ENCODE measurements around the gene IL22RA1.

IL22RA1 gene

DNA sequence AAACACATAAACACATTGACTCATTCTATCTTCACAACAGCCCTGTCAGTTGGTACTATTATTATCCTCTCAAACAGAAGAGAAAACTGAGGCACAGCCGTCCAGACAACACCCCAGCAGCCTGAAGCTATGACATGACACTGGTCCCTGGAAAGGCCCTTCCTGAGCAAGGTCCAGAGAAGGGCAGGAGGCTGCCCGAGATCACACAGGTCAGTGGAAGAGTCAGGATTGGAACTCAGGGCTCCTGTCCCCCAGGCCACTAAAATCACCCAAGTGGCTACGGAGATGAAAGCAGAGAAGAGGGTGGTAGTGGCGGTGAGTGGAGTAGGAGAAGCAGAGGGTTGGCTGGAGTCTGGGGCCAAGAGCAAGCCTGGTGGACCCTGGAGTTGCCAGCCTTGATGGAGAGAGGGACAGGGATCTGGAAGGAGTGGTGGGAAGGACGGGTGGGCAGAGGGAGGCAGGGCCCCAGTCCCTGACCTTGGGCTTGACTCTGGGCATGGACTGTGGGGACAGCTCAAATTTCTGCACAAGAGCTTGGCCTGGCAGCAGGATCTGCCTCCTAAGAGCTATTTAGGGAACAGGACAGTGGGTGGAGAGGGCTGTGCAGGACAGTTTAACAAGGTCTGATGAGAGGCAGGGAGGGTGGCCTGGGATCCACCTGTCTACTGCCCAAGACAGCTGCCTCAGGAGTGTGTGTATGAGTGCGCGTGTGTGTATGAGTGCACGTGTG lies 46.8 kb downstream of the IL22RA1 start:
- no peak for DNase-seq

DNA sequence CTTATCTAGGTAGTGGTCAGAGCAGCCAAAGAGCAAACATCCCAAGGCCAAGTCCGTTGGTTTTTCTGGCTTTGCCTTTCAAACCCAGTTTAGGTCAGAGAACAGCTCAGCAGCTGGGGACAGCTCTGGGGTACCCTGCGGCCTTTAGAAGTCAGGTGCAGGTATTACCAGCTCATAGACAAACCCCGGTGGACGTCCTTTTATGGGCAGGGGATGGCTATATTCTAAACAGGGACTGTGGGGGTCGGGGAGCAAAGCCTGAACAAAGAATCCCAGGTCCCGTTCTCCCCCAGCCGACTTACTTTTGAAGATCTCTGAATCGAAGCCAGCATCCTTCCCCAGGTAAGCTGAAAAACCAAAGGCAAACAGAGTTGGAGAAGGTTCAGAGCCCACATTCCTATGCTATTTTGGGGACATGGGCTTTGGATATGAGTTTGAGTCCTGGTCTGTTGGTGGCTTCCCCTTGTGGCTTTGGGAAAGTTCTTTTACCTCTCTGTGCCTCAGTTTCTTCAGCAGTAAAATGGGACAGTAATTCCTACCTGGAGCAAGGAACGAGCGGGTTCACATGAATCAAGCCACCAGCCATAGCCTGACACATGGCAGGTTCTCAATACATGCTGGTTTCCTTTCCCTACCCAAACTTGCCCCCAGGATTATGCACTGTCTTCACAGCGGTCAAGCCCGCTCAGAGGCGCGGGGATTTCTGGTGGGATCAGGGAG lies 47.6 kb downstream of the IL22RA1 start:
- no peak for DNase-seq

DNA sequence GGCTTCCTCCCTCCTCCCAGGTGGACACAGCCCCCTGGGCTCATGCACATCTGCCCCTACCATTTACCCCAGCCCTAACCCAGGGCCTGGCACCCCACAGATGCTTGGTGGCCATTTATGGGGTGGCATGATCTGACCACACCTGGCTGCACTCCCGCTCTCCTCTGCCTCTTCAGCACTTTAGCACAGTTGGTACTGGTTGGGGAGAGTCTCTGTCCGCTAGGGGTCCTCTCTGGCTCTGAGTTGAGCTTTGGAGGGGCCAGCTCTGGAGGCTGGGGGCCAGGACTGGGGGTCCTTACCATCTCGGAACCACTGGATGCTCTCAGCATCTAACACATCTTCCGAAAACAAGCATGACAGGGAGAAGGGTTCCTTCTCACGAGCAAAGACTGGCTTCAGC lies 48.4 kb downstream of the IL22RA1 start:
- DNase-seq, result no peak

DNA sequence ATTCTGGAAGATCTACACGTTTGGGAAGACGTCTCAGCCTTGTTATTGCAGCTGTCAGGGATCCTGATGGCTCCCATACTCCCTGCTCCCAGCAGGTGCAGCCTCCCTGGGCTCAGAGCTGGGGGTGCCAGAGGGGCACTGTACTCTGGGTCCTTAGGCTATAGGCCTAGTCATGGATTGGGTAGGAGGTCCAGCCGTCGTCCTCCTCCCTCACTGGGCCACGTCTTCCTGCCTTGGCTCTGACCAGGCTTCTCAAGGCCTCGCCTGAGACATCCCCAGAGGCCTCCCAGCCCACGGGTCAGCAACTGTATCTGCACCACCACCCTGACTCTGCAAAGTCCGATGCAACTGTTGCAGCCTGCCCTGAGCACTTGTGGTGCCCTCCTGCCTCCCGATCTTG lies 49.2 kb downstream of the IL22RA1 start:
- no peak for DNase-seq

DNA sequence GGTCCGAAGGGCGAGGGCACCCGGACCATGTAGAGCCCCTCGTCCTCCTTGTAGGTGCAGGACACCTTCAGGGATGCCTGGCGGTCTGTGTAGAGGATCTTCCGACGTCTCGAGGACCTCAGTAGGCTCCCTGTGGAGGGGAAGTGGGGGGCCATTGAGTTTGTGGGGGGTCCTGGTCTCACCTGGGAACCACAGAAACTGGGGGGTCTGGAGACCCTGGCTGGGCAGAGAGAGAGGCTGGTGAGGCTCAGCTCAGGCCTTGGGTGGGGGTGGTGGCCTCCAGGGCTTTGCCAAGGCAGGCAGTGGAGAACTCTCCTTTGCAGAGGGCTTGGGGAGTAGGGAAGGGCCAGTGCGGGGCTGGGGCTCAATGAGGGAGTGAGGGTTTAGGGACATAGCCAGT lies 50.0 kb downstream of the IL22RA1 start:
- DNase-seq, result no peak

DNA sequence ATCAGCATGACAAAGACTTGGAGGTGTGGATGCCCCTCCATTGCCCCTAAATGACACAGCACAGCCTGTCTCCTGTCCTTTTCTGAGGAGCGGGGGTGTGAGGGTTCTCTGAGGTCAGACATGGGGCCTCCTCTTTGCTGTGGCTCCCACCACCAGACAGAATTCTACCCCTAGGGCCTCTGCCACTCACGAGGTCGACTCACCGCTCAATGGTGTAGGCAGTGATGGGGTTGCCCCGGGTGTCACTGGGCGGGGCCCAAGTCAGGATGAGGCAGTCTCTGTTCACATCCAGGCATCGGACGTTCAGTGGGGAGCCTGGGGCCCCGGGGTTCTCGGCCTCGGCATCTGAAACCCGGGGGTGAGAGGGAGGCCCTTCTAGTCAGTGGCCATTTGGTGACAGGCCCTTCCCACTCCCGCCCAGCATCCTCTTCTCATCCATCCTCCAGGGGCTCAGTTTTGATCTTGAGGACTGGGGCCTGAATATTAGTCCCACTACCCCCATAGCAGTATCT lies 50.9 kb downstream of the IL22RA1 start:
- no peak for DNase-seq

DNA sequence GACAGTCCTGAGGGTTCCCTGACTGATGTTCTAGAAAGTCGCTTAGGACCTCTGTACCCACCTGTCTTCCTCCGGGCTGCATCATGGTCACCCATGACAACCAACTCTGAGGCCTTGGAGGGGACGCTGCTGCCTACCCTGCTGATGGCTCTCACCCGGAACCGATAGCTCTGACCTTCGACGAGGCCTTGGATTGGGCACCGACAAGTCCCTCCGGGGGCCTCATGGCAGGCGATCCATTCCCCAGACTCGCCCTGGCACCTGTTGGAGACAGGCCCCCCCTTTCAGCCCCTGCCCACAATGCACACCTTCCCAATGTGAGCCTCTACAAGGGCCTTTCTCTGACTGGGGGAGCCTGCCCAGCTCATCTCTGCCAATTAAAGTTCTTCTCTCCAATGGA lies 52.2 kb downstream of the IL22RA1 start:
- no peak for DNase-seq

DNA sequence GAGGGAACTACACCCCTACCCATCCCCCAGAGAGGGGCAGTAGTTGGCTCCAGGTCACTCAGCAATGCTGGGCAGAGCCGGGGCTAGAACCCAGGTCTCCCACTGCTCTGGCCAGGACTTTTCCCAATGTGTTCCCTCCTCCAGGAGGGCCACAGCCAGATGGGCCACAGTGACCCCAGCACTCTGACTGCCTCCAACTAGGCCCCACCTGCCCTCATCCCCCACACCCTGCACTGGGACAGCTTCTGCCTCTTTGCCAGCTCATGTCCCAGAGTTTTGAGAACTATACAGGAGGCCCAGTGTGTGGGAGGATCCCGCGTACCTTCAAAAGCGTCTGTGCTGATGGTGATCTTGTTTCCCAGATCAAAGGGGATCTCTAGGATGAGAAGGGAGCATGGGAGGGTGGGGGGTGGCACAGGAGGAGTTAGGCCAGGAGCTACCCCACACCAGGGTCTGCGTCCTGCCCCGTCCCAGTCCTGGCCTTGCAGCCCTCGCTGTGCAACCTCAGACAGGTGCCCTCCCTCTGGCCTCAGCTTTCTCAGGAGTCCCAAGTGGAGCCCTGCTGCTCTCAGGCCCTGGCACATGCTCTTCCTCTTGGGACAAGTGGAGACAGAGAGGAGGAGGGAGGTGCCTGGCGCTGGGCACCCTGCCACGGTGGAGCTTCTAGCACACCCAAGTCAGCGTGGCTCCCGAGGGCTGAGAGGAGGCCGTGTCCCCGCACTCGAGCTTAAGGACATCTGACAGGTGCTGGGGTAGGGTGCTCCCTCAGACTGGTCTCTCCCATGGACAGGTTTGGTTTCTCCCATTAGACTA lies 53.0 kb downstream of the IL22RA1 start:
- no peak for DNase-seq

DNA sequence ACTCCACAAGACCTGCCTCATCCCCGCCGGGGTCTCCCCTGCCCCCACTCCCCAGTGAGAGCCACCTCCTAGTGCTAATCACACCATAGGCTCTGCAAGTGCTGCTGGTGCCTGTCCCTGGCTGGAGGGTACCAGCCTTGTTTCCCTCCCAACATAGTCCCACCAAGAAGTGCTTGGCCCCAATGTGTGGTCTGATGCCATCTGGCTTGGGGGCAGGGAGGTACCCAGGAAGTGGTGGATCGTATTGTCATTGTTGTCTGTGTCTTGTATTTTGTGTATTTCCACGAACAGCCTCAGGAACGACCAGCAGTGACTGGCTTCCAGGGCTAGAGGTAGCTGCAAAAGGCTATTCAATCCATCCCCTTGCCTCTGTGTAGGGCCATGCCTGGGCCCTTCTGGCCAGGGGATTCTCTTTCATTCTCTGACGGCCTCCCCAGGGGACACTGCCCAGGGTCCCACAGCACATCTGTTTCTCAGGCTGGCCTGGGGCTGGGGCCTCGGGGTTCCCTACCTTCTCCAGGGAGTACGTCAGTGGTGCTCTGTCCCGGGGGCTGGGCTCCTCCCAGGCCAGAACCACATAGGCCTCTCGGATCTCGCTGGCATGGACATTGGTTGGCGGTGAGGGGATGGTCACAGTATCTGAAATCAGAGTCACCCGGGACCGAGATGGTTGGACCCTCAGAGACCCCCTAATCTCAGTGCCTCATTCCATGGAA lies 53.8 kb downstream of the IL22RA1 start:
- DNase-seq, result no peak

DNA sequence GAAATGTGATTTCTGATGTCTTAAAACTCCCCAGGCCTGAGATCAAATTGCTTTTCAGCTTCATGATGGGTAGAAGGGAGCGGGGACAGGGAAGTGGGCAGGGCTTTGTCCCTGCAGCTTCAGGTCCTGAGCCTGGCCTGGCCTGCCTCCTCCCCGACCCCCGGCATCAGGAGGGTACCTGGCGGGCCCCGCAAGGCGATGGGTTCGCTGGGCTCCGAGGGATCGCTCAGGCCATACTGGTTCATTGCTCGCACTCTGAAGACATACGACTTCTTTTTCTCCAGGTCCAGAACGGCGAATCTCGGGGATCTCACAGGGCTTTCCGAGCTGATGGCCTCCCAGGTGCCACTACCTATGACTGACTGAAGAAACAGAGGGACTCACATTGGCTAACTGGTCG lies 56.5 kb downstream of the IL22RA1 start:
- no peak for DNase-seq

DNA sequence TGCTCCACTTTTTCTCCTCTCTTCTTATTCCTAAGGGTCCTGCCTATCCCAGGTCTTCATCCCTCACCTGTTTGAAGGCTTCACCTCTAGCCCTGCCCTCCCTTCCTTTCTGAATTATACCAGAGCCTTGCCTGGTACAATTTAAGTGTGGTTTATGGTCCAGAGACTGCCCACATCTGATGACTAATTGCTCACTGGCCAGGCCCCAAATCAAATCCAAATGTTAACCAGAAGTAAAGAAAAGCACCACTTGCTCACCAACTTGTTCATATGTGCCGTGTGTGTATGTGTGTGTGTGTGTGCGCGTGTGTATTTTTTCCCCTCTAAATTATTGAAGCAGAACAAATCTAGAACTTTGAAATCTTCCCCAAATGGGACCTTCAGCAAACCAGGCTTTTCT lies 57.4 kb downstream of the IL22RA1 start:
- DNase-seq, result peak; percentile 17

DNA sequence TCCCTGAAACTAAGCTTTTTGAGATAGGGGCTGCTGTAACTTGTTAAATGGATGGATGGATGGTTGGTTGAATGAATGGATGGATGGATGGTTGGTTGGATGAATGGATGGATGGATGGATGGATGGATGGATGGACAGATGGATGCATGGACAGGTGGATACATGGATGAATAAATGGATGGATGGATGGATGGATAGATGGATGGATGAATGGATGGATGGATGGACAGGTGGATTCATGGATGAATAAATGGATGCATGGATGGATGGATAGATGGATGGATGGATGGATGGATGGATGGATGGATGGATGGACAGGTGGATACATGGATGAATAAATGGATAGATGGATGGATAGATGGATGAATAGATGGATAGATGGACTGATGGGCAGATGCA lies 57.9 kb downstream of the IL22RA1 start:
- DNase-seq, result no peak

DNA sequence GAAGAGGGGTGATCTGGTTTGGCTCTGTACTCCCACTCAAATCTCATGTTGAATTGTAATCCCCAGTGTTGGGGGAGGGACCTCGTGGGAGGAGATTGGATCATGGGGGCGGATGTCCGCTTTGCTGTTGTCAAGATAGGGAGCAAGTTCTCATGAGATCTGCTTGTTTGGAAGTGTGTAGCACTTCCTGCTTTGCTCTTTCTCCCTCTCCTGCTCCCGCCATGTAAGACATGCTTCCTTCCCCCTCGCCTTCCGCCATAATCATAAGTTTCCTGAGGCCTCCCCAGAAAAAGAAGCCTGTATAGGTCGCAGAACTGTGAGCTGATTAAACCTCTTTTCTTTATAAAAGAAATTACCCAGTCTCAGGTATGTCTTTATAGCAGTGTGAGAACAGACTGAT lies 58.9 kb downstream of the IL22RA1 start:
- no peak for DNase-seq

DNA sequence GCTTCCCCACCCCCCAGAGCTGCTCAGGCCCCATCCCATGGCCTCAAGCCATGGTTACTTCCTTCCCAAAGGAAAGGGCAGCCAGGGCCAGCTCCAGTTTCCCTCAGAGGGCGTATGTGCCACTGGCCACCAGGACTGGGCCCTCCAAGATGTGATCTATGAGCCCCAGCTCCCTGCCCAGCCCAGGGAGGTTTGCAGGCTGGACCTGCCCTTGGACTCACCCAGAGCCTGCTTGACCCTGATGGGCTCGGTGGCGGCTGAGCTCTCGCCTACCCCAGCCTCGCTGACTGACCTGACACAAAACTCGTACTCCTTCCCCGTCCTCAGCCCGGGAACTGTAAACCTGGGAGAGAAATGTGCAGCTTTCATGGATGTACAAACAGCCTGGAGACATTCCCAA lies 60.6 kb downstream of the IL22RA1 start:
- no peak for DNase-seq

DNA sequence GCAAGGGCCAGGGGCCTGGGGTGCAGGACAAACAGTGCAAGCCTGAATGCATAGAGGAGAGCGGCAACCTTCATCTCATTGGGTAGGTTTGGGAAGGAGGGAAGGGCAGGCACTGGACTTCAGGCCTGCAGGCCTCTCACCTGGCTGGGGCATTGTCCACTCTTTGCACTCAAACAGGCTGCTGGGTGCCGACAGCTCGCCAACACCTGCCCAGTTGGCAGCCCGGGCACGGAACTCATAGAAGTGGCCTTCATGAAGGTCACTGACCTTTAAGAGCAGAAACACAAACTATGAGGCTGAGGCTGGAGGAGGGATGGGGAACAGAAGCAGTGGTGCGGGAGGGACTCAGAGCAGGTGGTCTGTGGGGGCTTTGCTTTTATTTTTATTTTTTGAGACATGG lies 61.8 kb downstream of the IL22RA1 start:
- DNase-seq, result no peak

DNA sequence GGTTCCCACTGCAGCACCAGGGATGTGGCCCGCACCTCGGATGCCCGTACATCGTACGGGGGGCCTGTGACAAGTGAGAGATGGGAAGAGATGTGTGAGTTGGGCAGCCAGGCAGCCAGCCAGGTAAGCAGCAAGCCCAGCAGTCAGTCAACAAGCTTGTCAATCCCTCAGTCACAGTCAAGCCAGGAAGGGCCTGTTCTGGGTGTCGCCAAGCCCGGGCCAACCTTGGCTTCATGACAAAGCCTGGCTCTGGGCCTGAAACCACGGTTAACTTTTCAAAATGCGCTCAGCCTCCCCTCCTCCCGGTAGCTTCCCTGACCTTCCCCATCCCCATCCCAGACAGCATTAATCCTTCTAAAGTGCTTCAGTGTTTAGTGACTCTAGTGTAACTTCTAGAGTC lies 62.8 kb downstream of the IL22RA1 start:
- no peak for DNase-seq

DNA sequence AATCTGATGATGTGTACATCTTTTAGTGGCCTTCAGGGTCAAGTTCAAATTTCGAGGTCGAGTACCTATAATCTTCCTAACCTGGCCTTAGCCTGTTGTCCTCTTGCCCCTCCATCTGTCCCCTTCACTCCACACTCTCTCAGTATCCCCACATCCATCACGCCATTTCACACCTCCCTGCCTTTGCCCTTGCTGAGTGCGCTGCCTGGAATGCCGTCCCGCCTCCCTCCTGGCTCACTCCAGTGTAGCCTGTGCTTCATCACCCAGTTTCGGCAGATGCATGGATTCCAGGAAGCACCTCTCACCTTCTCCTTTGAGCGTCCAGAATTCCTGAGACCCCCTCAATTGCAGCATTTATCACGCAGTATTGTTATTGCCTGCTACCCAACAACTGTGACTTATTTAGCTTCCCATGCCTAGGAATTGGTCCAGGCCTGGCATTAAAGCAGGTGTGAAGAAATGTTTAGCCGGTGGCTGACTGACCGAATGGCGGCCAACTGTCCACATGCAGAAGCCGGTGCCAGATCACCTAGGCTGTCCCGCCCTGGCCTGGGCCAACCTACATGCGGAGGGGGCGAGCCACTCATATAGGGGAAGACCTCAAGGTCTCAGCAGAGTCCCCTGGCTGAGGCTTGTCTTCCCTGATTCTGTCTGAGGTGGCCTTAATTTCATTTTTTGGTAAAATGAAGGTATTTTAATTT lies 65.5 kb downstream of the IL22RA1 start:
- no peak for DNase-seq

DNA sequence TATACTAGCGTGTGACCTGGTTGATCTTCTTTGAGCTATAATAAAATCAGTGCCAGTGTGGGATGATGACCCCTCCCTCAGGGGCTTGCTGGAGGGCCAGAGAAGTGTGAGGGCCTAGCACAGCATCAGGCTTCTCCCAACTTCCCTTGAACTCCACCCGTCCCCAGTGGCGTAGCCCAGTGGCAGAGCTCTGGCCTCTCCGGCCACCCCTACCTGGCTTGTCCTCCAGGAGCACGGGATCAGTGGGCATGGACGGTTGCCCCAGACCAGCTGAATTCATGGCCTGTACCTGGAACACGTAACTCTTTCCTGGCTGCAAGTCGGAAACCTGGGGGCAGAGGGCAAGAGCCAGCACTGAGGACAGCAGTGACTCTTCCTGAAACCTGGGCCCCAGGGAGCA lies 67.0 kb downstream of the IL22RA1 start:
- no peak for DNase-seq

DNA sequence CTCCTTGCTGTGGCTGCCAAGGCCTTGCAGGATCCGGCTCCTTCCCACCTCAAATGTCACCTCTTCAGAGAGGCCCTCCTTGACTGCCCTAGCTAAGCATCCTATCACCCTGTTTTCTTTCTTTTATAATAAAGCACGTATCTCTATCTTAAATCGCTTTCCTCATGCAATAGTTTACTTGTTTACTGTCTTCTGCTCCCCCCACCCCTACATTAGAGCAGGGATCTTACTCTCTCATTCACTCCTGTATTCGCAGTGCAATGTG lies 67.4 kb downstream of the IL22RA1 start:
- no peak for DNase-seq

DNA sequence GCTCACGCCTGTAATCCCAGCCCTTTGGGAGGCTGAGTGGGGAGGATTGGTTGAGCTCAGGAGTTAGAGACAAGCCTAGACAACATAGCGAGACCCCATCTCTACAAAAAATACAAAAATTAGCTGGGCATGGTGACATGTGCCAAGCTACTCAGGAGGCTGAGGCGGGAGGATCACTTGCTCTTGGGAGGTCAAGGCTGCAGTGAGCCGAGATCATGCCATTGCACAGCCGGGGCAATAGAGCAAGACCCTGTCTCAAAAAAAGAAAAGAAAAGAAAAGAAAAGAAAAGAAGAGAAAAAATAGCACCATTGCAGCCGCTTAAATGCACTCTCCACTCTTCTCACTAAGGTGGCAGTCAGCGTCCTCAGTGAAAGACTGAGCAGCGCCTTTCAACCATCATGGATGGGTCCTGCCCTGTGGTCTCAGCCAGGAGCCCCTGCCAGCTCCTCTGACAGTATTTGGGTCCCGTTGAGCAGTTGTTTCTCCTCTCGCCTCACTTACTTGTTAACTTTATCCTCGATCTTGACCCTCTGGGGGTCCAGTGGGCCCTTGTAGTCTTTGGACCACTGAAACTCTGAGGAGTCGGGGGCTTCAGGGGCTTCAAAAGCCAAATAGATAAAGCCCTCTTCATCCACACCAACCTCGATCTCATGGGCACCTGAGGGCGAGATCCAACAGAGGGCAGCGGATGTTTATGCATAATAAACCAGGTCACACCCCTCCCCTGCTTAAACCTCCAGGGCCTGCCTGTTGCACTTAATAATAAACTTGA lies 67.9 kb downstream of the IL22RA1 start:
- peak; percentile 11 for DNase-seq

DNA sequence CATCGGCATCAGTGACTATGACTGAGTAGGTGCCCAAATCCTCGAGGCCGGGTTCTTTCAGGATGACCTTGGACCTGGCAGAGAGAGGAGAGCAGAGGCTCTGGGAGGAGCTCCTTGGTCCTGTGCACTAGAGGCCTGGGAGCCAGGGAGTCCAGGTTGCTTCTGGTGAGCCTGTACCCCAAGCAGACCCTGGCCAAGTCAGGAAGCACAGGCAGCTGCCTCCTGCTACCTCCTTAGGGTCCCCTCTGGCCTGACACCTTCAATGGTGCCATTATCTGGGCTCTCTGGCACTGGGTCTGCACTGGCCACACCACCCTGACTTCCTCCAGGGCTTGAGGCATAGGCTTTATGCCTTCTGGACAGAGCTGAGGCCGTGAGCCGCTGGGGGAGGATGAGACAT lies 68.7 kb downstream of the IL22RA1 start:
- DNase-seq, result no peak

DNA sequence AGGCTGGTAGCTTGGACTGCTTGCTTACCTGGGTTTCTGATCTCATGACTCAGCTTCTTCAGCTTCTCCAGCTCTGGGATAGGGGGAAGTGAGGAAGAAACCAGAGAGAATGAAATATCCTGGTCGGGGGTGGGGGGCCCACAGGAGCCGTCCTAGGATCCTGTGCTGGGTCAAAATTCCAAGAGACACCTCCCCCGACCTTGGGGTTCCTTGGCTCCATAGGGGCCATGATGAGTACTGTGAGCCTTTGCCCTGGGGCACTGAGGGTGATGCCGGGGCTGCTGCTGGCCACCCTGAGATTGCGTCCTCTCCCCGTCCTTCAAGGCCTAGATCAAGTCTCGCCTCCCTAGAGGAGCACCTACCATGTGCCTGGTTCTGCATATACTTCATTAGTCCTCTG lies 71.0 kb downstream of the IL22RA1 start:
- no peak for DNase-seq

All from NCI-H226 (cell line).